ENCODE results near the gene ADAMTS16.

Gene ADAMTS16

DNA sequence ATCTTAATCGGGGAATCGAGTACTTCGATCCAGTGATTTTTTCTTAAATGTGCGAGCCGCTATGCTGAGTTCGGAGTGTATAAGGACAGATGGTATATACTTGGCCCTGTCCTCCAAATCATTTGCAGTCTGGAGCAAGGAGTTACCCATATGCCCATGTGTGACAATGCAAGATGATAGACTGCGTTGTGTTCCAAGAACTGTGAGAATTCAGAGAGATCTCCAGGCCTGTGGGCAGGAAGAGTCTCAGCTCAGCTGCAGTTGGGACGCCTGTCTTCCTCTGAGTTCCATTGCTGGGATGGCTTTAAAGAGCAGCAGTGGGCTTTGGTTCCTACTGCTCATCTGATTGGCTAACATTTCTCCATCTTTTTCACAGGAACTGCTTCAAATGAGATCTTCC is 106.6 kb downstream of the ADAMTS16 start:
- DNase-seq = no peak

DNA sequence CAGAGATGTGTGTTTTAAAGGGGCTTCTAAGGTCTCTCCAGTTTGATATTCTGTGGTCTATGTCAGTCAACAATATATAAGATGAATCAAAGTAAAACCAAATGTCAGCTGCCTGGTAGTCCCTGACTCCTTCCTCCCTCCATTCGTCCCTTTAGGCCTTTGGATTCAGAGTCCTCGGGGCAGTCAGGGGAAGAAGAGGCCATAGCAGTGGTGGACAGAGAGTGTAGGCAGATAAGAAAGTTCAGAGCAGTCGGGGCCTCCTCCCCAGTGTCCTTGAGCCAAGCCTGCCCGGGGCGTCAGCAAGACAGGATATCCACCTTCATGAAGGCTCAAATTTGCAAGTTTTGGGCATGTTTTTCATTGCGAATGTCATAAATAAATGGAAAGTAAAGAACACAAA is 110.6 kb downstream of the ADAMTS16 start:
- DNase-seq = no peak

DNA sequence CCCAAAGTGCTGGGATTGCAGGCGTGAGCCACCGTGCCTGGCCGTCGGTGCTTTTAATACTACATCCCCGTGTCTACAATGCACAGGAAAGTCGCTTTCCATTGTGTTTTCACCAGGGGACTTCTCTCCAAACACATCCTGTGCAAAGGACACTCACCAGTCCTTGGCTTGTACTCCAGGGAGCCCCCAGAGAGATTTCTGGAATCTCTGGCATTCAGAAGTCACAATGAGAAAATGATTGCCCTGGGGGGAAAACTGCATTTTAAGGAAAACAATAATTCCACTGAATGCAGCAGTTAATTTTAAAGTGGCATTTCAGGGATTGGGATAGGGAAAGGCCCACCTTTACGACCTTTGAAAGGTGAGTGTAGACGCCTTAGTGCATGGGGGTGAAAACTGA is 112.0 kb downstream of the ADAMTS16 start:
- DNase-seq = no peak

- DNase-seq = no peak
These were observed 117.2 kb downstream of the ADAMTS16 start for GRCh38 chr5:5257353-5257752.

DNA sequence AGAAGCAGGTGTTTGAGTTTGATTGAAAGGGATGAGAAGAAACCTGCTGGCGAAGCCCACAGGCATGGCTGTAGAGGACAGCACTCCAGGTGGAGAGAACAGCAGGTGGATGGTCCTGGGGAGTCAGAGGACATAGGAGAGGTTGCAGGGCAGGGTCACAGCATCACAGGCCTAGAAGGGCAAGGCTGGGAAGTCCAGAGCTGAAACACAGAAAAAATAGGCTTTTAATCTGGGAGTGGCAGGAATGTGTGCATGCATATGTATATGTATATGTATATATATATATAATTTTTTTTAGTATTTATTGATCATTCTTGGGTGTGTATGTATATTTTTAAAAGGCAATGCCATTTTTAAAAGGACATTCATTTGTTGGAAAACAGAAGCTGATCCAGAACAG is 118.4 kb downstream of the ADAMTS16 start:
- no peak for DNase-seq

DNA sequence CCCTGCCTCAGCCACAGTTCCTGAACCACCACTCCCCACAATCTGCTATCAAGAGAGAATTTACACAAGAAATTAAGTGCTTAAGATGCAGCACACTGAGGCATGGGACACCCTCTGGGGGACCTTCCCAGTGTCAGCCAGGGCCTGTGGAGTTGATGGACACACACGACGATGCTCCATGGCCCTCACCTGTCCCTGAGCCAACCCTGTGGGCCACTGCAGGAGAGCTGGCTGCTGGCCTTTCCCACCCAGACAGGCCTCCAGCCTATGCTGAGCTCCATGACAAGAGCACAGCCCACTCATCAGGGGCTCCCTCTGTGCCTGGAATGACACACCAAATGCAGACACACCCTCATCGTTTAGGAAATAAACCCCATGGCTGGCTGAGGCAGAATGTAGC is 124.6 kb downstream of the ADAMTS16 start:
- DNase-seq = no peak

DNA sequence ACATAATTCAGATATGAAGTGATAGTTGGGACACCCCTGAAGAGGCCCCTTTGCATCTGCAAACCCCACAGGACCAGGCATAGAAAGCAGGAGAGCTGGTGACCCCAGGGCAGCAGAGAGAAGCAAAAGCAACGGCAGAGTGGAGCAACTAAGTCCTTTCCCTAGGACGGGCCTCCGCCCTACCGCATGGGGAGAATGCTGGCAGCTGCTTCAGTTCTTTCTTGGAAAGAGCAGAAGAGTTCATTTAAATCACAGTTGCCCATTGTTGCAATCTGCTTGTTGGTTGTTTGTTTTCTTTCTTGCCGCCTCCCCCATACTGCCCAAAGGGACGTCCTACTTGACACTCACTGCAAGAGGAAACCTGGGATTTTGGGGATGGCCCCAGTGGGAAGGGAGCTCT is 126.2 kb downstream of the ADAMTS16 start:
- DNase-seq = no peak

DNA sequence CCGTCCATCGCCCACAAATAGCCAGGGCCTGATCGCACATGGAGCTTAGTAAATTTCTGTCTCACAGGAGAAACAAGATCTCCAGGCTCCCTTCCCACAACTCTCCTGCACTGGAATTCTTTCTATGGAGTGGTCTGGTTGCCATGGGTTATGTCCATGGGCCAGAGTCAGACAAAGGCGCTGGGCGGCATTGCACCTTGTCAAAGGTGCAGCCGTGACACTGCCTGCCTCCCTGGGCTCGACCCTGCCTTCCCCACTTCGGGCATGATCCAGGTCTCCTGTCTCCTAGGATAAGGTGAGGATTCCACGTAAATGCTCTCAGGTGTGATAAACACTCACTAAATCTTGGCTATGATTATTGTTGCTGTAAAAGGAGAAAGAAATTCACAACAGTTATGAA is 130.0 kb downstream of the ADAMTS16 start:
- DNase-seq = no peak

- DNase-seq = no peak
These were observed 131.0 kb downstream of the ADAMTS16 start for GRCh38 chr5:5270958-5271785.

DNA sequence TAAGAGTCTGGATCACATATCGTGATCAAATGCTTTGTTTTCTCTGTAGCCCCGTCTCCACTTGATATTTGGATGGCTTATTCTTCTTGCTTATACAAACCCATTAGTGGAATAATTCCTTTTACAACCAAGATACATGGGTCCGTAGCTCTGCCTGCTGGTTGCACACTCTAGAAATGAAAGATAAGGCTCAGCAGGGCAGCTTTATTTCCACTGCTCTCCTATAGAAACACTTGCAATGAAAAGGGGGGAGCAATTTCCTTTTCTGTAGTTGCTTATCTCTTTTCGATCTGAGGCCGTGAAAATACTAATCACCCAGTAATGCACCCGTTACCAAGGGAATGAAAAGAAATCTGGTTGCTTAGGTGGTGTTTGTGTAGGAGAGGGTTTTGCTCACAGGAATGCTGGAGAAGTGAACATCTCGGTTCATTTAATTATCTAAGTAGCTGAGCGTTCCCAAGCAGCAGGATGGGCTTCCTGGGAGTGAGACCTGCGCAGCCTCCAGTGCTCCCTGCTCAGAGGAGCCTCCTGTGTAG is 131.7 kb downstream of the ADAMTS16 start:
- DNase-seq = no peak

- no peak for DNase-seq
These were observed 133.3 kb downstream of the ADAMTS16 start for GRCh38 chr5:5273398-5273797.

DNA sequence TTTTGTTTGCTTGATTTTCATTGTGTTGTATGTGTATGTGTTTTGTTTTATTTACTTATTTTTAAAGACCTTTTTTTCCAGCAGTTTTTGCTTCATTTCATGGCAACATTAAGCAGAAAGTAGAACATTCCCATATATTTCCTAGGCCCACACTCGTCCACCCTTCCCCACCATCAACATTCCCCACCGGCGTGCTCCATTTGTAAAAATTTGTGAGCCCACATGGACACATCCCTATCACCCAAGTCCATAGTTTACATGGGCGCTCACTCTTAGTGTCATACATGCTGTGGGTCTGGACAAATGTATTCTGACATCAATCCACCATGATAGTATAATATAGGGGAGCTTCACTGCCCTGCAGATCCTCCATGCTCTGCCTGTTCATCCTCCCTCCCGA is 133.8 kb downstream of the ADAMTS16 start:
- no peak for DNase-seq

- no peak for DNase-seq
These were observed 135.1 kb downstream of the ADAMTS16 start for GRCh38 chr5:5275211-5275610.

DNA sequence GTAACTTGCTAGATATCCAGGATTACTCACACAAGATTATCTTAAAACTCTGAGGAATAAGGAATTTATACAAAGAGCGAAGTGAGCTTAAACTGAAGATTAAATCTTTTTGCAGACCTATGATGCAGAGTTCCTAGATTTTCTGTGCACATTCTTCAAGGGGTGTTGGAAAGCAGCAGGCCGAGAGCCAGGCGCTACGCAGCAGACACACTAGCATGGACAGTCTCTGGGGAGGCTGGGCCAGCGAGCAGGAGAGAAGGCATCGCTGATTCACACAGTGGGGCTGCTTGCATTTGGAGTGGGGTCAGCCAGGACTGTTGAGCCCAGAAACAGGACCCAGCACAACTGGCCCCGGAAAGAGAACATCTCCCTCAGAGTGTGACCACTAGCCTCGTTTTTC is 136.3 kb downstream of the ADAMTS16 start:
- no peak for DNase-seq

- no peak for DNase-seq
These were observed 136.9 kb downstream of the ADAMTS16 start for GRCh38 chr5:5276951-5277517.

DNA sequence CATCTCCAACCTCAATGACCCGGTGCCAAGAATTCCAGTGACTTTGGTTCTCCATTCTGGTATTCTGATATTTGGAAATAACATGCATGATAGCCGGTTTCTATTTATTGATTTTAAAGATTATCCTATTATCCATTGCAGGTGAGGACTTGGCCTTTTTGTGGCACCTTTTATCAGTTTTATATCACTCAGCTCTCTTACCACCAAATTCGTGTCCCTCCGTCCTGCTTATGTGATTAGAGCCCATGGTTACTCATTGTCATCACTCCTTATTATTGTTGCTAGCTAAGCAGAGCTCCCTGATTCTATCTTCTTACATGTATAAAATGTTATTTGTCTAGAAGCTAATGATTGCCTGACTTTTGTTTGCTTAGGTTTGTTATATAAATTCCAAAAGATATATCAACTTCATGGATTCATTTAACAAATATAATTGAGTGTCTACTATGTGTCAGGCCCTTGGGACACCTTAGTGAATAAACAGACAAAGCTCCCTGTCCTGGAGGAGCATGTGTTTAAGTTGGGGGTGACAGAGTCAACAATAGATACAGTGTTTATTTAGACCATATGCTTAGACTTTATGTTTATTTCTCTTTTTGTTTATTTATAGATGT is 138.2 kb downstream of the ADAMTS16 start:
- DNase-seq = no peak

DNA sequence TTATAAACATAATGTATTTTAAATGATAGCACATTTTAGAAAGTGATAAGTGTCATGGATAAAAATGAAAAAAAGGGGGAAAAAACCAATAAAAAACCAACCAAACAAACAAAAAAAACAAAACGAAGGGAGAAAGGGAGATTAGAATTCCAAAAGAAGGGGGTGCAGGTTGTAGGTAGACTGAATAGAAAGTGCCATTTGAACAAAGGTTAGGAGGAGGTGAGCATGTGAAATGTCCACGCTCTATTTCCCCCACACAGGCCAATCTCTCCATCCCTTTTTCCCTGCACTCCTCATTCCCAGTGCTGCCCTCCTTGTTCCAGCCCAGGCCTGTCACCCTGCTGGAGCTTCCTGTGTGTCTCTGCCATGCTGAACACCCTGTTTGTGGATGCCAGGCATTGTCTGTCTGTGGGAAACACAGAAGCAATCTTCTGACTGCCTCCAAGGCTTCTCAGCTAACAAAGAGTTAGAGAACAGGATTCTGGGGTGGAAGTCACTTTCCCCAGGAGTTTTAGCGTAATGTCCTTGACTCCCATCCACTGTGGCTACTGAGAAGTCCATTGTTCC is 138.8 kb downstream of the ADAMTS16 start:
- DNase-seq = no peak

DNA sequence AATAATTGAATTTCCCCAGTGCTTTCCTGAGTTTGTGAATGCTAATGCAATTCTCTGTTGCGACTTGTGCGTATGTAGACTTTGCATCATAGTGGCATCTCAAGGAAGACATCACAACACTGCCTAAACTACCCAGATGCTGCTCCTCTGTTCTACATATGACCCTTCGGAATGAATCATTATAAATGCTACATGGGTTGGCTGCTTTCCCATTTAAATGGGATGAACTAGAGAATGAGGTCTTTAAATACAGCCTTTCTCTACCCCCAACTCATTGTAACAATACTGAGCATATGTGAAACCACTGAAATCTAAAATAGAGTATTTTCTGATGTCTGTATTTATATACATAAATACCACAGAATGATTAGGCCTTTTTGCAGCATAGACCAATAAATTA is 145.8 kb downstream of the ADAMTS16 start:
- DNase-seq = no peak

DNA sequence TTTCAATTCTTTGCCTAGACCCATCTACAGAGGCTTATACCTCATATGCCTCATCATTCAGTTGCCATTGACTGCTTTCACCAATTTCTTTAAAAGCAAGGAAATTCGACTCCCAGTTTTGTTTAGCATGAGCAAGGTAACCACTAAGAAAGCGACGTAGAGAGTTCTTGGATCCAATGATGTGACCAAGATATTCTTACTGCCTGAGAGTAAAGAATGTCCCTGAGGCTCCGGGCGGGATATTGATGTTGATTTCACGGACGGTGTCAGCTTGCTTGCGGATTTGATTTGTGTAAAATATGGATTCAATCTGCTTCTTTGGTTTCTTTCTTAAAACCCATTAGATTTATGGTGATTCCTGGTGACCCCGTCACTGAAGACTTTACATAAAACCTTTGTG is 147.3 kb downstream of the ADAMTS16 start:
- no peak for DNase-seq

DNA sequence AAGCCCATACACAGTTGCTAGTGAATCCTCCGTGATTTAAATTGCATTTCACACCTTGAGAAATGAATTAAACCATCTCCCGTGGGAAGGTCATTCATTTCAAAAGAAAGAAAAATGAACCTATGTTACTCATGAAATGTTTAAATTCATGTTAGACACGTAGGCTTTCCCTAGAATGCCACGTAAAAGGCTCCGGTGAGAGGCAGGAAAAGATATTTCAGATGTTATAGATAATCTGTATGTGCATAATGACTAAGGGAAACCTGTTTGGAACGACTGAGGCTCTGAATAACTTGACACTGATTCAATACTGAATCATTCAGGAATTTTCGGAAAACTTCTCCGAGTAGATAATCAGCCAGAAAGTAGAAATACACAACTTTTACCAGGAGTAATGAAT is 148.1 kb downstream of the ADAMTS16 start:
- no peak for DNase-seq

- no peak for DNase-seq
These were observed 149.4 kb downstream of the ADAMTS16 start for GRCh38 chr5:5289537-5289936.

GRCh38 chr5:5290674-5291334 is 150.7 kb downstream of the ADAMTS16 start:
- no peak for DNase-seq

DNA sequence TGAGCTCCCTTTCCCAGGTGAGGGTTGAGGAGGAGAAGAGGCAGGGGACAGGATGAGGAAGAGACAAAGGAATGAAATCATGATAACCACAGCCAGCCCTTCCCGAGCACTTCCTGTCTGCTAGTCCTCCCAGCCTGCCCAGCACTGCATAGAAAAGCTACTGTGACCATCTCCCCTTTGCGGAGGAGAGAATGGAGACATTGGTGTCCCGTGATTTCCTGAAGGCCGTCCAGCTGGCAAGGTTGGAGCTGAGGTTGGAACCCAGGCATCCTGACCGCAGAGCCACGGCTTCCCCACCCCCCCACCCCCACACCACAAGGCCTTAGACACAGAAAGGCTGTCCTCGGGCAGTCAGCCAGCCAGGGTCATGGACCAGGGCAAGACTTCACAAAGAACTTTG is 151.2 kb downstream of the ADAMTS16 start:
- DNase-seq = no peak
